GM12874 (cell line): ENCODE results near the gene ASPM.

ENCODE experiments used
- TF ChIP-seq, protein P1 (sequence below): IDR thresholded peaks from 2 replicates; pipeline ENCODE4 v1.5.1; 2011; ENCODE audit warnings: low read depth, mild to moderate bottlenecking, control low read depth, low read length, moderate library complexity; ENCODE audit not compliant: insufficient read depth

ASPM gene

DNA sequence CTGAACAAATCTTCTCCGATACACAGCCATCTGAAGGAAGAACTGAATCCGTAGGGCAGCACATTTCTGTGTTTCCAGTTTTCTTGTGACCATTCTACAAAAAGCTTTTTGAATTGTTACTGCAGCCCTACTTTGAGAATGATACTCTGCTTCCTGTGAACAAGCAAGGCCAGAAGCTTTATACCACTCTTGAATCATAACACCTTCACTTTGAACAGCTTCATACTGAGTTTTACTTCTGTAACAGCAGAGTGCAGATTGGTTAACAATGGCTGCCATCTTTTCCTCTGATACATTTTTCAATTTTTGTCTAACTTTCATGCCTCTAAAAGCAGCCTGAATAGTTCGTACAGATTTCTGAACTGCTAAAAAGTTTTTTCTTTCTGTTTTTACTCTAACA is 45.8 kb downstream of the ASPM start:
- TF ChIP-seq, protein P1, sequence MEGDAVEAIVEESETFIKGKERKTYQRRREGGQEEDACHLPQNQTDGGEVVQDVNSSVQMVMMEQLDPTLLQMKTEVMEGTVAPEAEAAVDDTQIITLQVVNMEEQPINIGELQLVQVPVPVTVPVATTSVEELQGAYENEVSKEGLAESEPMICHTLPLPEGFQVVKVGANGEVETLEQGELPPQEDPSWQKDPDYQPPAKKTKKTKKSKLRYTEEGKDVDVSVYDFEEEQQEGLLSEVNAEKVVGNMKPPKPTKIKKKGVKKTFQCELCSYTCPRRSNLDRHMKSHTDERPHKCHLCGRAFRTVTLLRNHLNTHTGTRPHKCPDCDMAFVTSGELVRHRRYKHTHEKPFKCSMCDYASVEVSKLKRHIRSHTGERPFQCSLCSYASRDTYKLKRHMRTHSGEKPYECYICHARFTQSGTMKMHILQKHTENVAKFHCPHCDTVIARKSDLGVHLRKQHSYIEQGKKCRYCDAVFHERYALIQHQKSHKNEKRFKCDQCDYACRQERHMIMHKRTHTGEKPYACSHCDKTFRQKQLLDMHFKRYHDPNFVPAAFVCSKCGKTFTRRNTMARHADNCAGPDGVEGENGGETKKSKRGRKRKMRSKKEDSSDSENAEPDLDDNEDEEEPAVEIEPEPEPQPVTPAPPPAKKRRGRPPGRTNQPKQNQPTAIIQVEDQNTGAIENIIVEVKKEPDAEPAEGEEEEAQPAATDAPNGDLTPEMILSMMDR = no peak

DNA sequence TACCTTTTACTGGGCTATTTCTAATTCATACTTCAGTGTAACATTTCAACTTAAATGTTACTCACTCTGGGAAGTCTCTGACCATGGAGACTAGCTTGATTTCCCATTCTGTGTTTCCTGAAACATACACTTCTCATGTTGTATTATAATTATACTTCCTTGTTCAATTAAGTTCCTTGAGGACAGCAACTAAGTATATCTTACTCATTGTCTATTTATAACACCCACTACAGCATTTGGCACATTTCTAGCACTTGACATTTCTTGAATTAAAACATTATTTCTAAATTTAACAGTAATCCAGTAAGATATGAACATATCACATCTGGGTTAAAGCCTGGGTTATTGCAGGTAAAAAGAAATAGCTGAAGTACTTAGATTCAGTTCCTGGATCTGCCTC is 47.0 kb downstream of the ASPM start:
- TF ChIP-seq, protein P1 = no peak

DNA sequence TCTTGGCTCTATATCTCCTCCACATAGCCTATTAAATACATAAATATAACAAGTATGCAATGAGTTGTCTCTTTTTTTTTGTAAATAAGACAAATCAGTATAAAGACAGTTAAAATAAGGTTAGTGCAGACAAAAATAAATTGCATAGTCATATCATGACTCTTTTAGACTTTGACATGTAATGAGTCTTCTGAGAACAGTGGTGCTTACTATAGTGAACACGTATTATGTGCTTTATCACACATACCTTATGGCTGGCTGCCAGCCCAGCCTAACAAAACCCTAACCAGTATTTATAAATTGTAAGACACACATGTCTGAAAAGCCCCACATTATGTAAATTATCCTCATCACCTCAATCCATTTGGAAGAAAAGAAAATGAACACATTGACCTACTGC is 50.3 kb downstream of the ASPM start:
- TF ChIP-seq, protein P1 = no peak

DNA sequence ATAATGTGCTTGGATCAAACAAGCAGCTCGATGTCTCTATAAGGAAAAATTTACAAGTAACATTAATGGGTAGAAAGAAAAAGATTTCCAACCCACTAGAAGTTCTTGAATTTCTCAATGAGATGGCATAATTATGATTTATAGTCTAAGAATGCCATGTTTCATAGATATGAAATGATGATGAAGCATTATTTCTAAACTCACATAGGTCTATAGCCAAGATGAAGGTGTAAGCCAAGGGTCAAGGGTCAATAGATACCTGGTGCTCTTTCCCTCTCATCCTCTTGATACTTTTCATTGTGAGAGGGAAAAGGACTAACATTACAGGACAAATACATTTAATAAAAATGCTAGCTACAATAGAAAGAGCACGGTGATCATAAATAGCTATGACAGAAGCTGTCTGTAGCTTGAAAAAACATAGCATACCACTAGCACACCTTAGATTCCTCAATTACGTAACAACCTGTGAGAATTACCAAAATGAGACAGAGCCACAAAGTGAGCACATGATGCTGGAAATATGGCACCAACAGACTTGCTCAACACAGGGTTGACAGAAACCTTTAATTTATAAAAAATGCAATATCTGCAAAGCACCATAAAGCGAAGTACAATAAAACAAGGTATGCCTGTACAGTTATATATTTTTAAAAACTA is 53.1 kb downstream of the ASPM start:
- TF ChIP-seq, protein P1 = no peak

DNA sequence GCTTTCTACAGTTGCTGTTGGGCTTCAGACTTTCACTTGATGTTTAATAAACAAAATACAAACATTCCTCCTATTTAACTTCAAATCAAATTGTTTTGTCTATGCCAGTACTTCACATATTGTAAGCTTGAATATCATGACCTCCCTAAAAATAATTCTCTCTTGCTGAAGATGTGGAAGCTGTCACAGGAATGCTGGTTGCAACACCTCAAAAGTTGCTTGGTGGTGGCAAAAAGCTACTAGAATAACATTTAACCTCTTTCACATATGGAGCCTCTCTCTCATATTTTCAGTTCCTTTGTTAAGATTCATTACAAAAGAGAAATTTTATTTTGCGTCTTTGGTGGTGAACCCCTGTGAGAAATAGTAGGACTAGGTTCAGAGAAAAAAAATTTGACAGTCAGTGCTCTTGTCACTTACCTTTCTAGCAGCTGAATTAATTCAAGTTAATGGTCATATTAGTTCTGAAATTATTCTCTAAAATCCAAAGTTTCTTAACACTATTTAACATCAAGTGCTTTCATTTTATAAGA is 53.9 kb downstream of the ASPM start:
- TF ChIP-seq, protein P1 = no peak

DNA sequence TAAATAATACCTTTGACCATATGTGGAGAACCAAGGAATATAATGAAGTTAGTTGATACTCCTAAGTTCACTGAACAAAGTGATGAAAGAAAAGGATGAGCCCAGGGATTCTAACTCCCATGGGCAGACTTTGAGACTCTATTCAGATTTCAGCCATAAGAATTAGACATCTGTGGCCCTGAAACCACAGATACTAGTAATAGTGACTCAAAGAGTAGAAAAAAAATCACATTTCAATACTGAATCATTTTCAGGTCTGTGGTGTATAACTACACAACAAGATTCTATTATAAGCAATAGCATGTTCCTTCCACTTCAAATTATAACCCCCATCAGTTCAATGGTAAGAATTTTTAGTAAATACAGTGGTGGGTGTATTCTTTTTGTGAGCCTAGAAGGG is 63.0 kb downstream of the ASPM start:
- TF ChIP-seq, protein P1 = no peak

DNA sequence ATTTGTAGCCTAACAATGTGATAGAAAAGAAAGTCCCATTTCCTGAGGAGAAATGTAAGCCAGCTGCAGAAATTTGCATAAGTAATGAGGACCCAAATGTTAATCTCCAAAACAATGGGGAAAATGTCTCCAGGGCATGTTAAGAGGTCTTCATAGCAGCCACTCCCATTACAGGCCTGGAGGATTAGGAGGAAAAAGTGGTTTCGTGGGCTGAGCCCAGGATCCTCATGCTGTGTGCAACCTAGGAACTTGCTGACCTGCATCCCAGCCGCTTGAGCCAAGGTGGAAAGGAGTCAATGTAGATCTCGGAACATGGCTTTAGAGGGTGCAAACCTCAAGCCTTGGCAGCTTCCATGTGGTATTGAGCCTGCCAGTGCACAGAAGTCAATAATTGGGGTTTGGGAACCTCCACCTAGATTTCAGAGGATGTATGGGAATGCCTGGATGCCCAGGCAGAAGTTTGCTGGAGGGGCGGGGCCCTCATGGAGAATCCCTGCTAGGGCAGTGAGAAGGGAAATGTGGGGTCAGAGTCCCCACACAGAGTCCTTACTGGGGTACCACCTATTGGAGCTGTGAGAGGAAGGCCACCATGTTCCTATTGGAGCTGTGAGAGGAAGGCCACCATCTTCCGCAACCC is 65.2 kb downstream of the ASPM start:
- TF ChIP-seq, protein P1 = no peak
